ENCODE data around the gene CD248. TPM values are rescaled to one million over a fixed set of nuclear protein-coding genes. Genes with fewer than 3 reads are reported as not detected.

Gene CD248
- total RNA-seq, 1 experiment from 2014 or later, result 0.15 TPM

DNA sequence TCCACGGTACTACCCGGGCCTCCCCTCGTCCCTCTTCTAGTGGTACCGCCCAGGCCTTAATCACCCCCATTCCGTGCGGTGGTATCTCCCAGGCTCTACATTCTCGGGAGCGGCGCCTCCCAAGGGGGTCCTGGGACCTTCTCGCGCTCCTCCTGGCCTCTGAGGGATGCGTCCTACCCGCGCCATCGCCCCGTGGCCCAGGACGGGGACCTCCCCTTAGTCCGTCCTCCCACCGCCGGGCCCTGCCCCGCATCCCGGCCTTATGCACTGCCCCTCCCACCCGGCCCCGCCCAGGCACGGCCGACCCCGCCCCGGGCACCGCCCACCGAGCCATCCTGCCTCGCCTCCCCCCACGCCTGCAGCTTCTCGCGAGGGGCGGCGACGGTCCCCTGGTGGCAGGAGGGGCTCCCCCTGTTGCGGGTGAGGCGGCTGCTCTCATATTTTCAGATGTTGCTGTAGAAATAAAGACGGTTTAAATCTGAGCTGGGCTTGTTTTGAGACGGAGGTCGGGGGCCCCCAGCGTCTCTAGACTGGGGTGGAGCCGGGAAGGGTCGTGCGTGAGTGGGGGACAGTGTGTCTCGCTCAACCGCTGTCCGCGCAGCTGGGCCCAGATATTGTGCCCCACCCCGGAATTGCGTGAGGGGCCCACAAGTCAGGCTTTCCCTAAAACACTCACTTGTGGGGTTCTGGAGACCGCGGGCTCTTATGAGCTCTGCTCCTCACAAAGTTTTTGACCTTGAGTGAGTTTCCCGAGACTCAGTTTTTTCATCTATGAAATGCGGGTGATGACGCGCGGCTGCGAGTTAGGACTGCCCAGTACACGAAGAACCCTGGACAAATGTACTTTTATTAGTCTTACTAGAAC is 49.2 kb downstream of the CD248 start:
- BruUV-seq (replicated peaks), result no TSS peak
- ChIA-PET POLR2A (no interaction called here), CTCF (interaction anchor here (0.6 kb wide), 1 partner anchor 1752 kb away, joined by 3 read pairs; no protein-coding TSS in a partner anchor)
- Histone ChIP-seq H3K36me3 (ENCODE audit: control insufficient read depth, insufficient read depth, low read length) (0 out of 2 replicates have a peak, but pooled peaks cover 6% of the 10 kb centered on the region), H3K9me3 (ENCODE audit: control insufficient read depth, insufficient read depth, low read depth, low read length) (no peaks in the 10 kb centered on the region), H3K4me1 (ENCODE audit: control insufficient read depth, insufficient read depth, low read length) (peaks cover 12% of the 10 kb centered on the region), H3K4me3 (ENCODE audit: low read depth in 2 of 2, low read length in 2 of 2) (peak overlapping the region; percentile 88 to 90), H3K27ac (ENCODE audit: low read length) (peak overlapping the region; percentile 86), H3K27me3 (ENCODE audit: control insufficient read depth, insufficient read depth, low read length) (no peaks in the 10 kb centered on the region)
- intact Hi-C loops (cut with micrococcal nuclease; ENCODE audit: unreplicated experiment), result no loop called here
- peak; percentile 83 for ATAC-seq
- peak; percentile 53 for DNase-seq (ENCODE audit: low read depth, low spot score)
- in situ Hi-C loops (cut with HindIII; ENCODE audit: low pct_unique_long_range_greater_than_20kb, low sequenced_read_pairs), result no loop called here
- no peak for TF ChIP-seq TCF7L2 (IDR thresholded peaks at IDR 0.05; ENCODE audit: low read depth, low read length)
- peak; percentile 73 for TF ChIP-seq POLR2AphosphoS5 (IDR thresholded peaks at IDR 0.05; ENCODE audit: low read depth, low read length)
- TF ChIP-seq, protein P1, sequence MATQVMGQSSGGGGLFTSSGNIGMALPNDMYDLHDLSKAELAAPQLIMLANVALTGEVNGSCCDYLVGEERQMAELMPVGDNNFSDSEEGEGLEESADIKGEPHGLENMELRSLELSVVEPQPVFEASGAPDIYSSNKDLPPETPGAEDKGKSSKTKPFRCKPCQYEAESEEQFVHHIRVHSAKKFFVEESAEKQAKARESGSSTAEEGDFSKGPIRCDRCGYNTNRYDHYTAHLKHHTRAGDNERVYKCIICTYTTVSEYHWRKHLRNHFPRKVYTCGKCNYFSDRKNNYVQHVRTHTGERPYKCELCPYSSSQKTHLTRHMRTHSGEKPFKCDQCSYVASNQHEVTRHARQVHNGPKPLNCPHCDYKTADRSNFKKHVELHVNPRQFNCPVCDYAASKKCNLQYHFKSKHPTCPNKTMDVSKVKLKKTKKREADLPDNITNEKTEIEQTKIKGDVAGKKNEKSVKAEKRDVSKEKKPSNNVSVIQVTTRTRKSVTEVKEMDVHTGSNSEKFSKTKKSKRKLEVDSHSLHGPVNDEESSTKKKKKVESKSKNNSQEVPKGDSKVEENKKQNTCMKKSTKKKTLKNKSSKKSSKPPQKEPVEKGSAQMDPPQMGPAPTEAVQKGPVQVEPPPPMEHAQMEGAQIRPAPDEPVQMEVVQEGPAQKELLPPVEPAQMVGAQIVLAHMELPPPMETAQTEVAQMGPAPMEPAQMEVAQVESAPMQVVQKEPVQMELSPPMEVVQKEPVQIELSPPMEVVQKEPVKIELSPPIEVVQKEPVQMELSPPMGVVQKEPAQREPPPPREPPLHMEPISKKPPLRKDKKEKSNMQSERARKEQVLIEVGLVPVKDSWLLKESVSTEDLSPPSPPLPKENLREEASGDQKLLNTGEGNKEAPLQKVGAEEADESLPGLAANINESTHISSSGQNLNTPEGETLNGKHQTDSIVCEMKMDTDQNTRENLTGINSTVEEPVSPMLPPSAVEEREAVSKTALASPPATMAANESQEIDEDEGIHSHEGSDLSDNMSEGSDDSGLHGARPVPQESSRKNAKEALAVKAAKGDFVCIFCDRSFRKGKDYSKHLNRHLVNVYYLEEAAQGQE (IDR thresholded peaks at IDR 0.05; ENCODE audit: insufficient read depth in 1 of 2, low read depth in 2 of 2, low read length in 1 of 2), result peak in 1 of 2 experiments; percentile 33; a peak in 1 of 4 replicates
- TF ChIP-seq, protein P2, sequence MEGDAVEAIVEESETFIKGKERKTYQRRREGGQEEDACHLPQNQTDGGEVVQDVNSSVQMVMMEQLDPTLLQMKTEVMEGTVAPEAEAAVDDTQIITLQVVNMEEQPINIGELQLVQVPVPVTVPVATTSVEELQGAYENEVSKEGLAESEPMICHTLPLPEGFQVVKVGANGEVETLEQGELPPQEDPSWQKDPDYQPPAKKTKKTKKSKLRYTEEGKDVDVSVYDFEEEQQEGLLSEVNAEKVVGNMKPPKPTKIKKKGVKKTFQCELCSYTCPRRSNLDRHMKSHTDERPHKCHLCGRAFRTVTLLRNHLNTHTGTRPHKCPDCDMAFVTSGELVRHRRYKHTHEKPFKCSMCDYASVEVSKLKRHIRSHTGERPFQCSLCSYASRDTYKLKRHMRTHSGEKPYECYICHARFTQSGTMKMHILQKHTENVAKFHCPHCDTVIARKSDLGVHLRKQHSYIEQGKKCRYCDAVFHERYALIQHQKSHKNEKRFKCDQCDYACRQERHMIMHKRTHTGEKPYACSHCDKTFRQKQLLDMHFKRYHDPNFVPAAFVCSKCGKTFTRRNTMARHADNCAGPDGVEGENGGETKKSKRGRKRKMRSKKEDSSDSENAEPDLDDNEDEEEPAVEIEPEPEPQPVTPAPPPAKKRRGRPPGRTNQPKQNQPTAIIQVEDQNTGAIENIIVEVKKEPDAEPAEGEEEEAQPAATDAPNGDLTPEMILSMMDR (IDR thresholded peaks at IDR 0.05), result no peak
- TF ChIP-seq SIN3A (IDR thresholded peaks at IDR 0.05; ENCODE audit: borderline replicate concordance, insufficient read depth, low read depth, low read length), result no peak

DNA sequence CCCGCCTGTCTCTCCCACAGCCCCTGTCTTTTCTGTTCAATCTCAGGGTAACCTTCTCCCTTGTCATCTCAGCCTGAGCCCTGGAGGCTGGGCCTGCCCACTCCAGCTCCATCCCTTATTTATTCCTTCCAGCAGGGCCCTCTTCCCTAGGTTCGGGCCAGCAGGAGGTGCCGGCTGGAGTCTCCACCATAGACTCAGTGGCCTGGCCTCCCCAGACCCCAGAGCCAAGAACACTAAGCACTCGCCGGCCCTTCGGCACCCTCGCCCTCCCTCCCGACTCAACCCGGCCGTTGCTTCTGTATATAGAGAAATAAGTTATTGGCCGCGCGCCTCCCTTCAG is 49.8 kb downstream of the CD248 start:
- 0 out of 2 replicates have a peak, but pooled peaks cover 5% of the 10 kb centered on the region for H3K36me3 ChIP-seq (ENCODE audit: control insufficient read depth, insufficient read depth, low read length)
- H3K4me1 ChIP-seq (ENCODE audit: control insufficient read depth, insufficient read depth, low read length), result peaks cover 12% of the 10 kb centered on the region
- in situ Hi-C loops (cut with HindIII; ENCODE audit: low pct_unique_long_range_greater_than_20kb, low sequenced_read_pairs) (no loop called here), intact Hi-C loops (cut with micrococcal nuclease; ENCODE audit: unreplicated experiment) (no loop called here)
- ATAC-seq (peak; percentile 42), DNase-seq (ENCODE audit: low read depth, low spot score) (no peak)
- POLR2A ChIA-PET, result no interaction called here
- no TSS peak for BruUV-seq (replicated peaks)
- H3K27me3 ChIP-seq (ENCODE audit: control insufficient read depth, insufficient read depth, low read length), result no peaks in the 10 kb centered on the region
- TF ChIP-seq, protein P1 (IDR thresholded peaks at IDR 0.05; ENCODE audit: insufficient read depth in 1 of 2, low read depth in 2 of 2, low read length in 1 of 2), result no peak
- TF ChIP-seq, protein P2 (IDR thresholded peaks at IDR 0.05), result no peak
- TF ChIP-seq TCF7L2 (IDR thresholded peaks at IDR 0.05; ENCODE audit: low read depth, low read length) (no peak), SIN3A (IDR thresholded peaks at IDR 0.05; ENCODE audit: borderline replicate concordance, insufficient read depth, low read depth, low read length) (0 out of 2 replicates have a peak, but pooled peaks have one; percentile 2)
- H3K9me3 ChIP-seq (ENCODE audit: control insufficient read depth, insufficient read depth, low read depth, low read length), result no peaks in the 10 kb centered on the region
- CTCF ChIA-PET, result no interaction called here
- peak overlapping the region; percentile 78 for H3K27ac ChIP-seq (ENCODE audit: low read length)
- H3K4me3 ChIP-seq (ENCODE audit: low read depth in 2 of 2, low read length in 2 of 2), result peak overlapping the region; percentile 88 to 90

Measured in Panc1 (cell line).